ENCODE results near the gene MARK2. TPM values are rescaled to one million over a fixed set of nuclear protein-coding genes. Genes with fewer than 3 reads are reported as not detected.

Gene MARK2
- polyA plus RNA-seq, 1 of the 3 experiments (the other 2 are of a cell fraction) = 18.8 TPM

- TF ChIP-seq PBX3 (IDR thresholded peaks at IDR 0.05) (no peak), IRF3 (IDR thresholded peaks at IDR 0.05; ENCODE audit: low read depth, low read length) (no peak), POLR2AphosphoS5 (IDR thresholded peaks at IDR 0.05; ENCODE audit: low read depth, low read length) (no peak), MXI1 (IDR thresholded peaks at IDR 0.05; ENCODE audit: low read depth, low read length) (no peak), TEAD4 (IDR thresholded peaks at IDR 0.05; ENCODE audit: borderline replicate concordance, insufficient read depth) (no peak), FOXM1 (IDR thresholded peaks at IDR 0.05; ENCODE audit: low read depth) (no peak)
These were observed 22.2 kb upstream of the MARK2 start (continued) for GRCh38 chr11:63816732-63817131.

- no peak for TF ChIP-seq MXI1 (IDR thresholded peaks at IDR 0.05; ENCODE audit: low read depth, low read length)
- TF ChIP-seq JUND (IDR thresholded peaks at IDR 0.05) = no peak
- no peak for TF ChIP-seq RFX5 (IDR thresholded peaks at IDR 0.05; ENCODE audit: low read length)
- no peak for TF ChIP-seq ELF1 (IDR thresholded peaks at IDR 0.05)
- TF ChIP-seq NRF1 (IDR thresholded peaks at IDR 0.05; ENCODE audit: low read depth, low read length) = no peak
- no peak for TF ChIP-seq NFIC (IDR thresholded peaks at IDR 0.05; ENCODE audit: borderline replicate concordance)
- no peak for TF ChIP-seq RAD21 (IDR thresholded peaks at IDR 0.05; ENCODE audit: low read length)
- no peak for TF ChIP-seq GABPA (IDR thresholded peaks at IDR 0.05; ENCODE audit: low read depth)
- TF ChIP-seq TCF12 (IDR thresholded peaks at IDR 0.05) = no peak
- TF ChIP-seq USF1 (IDR thresholded peaks at IDR 0.05; ENCODE audit: borderline replicate concordance, low read depth) = no peak
- TF ChIP-seq CHD2 (IDR thresholded peaks at IDR 0.05; ENCODE audit: low read length, partially characterized antibody) = no peak
- no peak for TF ChIP-seq MAX (IDR thresholded peaks at IDR 0.05; ENCODE audit: low read depth)
- no peak for TF ChIP-seq RCOR1 (IDR thresholded peaks at IDR 0.05; ENCODE audit: low read length)
- no peak for TF ChIP-seq EP300 (IDR thresholded peaks at IDR 0.05; ENCODE audit: borderline replicate concordance in 1 of 2, low read depth in 1 of 2, low read length in 1 of 2)
- no peak for TF ChIP-seq SMC3 (IDR thresholded peaks at IDR 0.05; ENCODE audit: low read depth, low read length)
- TF ChIP-seq RXRA (IDR thresholded peaks at IDR 0.05; ENCODE audit: borderline replicate concordance, low read depth) = no peak
- no peak for TF ChIP-seq YY1 (IDR thresholded peaks at IDR 0.05; ENCODE audit: low read depth)
- no peak for TF ChIP-seq EZH2phosphoT487 (IDR thresholded peaks at IDR 0.05; ENCODE audit: borderline replicate concordance, low read depth)
- TF ChIP-seq FOXJ3 (CRISPR knock-in tag; IDR thresholded peaks at IDR 0.05) = no peak
- no peak for TF ChIP-seq GATA2 (CRISPR knock-in tag; IDR thresholded peaks at IDR 0.05)
- Histone ChIP-seq H3K4me3 (ENCODE audit: low read depth in 2 of 2, low read length in 1 of 2) (no peak overlapping the region), H3K79me2 (ENCODE audit: insufficient read depth) (peaks cover 53% of the 10 kb centered on the region), H3K9me2 (no peaks in the 10 kb centered on the region), H3K4me2 (no peak overlapping the region), H3K9me3 (no peaks in the 10 kb centered on the region), H3F3A (replicated peaks; ENCODE audit: insufficient read depth) (peaks cover 3% of the 10 kb centered on the region), H3K9ac (no peak overlapping the region), H3K4me1 (ENCODE audit: control insufficient read depth in 1 of 2, insufficient read depth in 2 of 2, low read depth in 1 of 2, low read length in 1 of 2) (peaks cover 9 to 12% of the 10 kb centered on the region in 2 experiments; a peak in 3 of 4 replicates), H3K27me3 (ENCODE audit: insufficient read depth) (no peaks in the 10 kb centered on the region), H4K20me1 (ENCODE audit: insufficient read depth) (peaks cover 38% of the 10 kb centered on the region), H3K36me3 (replicated peaks in 1 of 2; ENCODE audit: control insufficient read depth in 1 of 2, insufficient read depth in 2 of 2, low read length in 1 of 2) (peaks cover 41 to 48% of the 10 kb centered on the region in 2 experiments), H3K27ac (ENCODE audit: low read depth in 2 of 2, low read length in 1 of 2) (no peak overlapping the region), H2AFZ (ENCODE audit: low read depth) (no peak overlapping the region)
- POLR2A ChIA-PET = interaction anchor here (1.1 kb wide), 1 partner anchor 364 kb away, joined by 3 read pairs; no protein-coding TSS in a partner anchor
- 92% methylated on average over 19 of the region's 27 CpGs for WGBS (ENCODE audit: low lambda C conversion rate)
- CTCF ChIA-PET = interaction anchor here (0.7 to 1.3 kb wide), 3 partner anchors 19 to 50 kb away, joined by 3 to 4 read pairs (median 3); partner anchors contain the start of gene ZFTA
- no peak for DNase-seq
These were observed 21.0 kb upstream of the MARK2 start for GRCh38 chr11:63817758-63818498.

Data from SK-N-SH (cell line).